Measurements from ENCODE around the gene TTF2. TPM values are rescaled to one million over a fixed set of nuclear protein-coding genes. Genes with fewer than 3 reads are reported as not detected.

The TTF2 gene
- total RNA-seq, 1 donor from 2014 or later, result 47.5 TPM

DNA sequence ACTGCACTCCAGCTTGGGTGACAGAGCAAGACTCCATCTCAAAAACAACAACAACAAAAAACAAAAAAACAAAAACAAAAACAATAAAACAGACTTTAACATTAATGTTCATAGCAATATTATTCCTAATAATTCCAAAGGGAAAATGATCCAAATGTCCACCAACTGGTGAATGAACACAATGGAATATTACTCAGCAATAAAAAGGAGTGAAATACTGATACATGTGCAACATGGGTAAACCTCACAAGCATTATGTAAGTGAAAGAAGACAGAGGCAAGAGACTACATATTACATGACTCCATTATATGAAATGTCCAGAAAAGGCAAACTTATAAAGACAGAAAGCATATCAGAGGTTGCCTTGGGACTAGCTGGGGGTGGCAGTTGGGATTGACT, 6.1 kb upstream of the TTF2 start:
- no peaks in the 10 kb centered on the region for H3K36me3 Mint-ChIP-seq
- no peak overlapping the region for H3K4me3 Mint-ChIP-seq
- no peaks in the 10 kb centered on the region for H3K27me3 Mint-ChIP-seq
- H3K27ac Mint-ChIP-seq, result no peak overlapping the region
- H3K4me1 Mint-ChIP-seq (ENCODE audit: unreplicated experiment), result peaks cover 10% of the 10 kb centered on the region
- DNase-seq (ENCODE audit: extremely low spot score, unreplicated experiment), result no peak
- no peaks in the 10 kb centered on the region for H3K9me3 Mint-ChIP-seq
- TF ChIP-seq CTCF (conservative IDR thresholded peaks at IDR 0.05), result no peak

DNA sequence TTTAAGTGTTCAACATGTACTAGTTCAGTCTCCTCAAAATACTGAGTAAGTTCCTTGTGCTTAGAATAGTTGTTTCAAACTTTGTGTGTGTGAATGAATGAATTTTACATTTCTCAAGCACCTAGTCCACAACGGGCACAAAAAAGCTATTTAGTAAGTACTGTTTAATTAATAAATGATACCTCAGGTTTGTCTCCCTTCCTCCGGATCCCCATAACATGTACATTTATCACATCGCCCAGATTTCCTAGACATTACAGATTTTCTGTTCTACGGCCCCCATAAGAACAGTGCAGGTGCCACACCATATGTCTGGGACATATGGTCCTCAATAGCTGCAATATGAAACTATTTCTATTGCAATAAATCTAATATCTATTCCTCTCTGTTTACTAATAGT, 1.3 kb upstream of the TTF2 start:
- no peaks in the 10 kb centered on the region for H3K27me3 Mint-ChIP-seq
- H3K27ac Mint-ChIP-seq, result no peak overlapping the region
- no peaks in the 10 kb centered on the region for H3K9me3 Mint-ChIP-seq
- DNase-seq (ENCODE audit: extremely low spot score, unreplicated experiment), result no peak
- H3K4me1 Mint-ChIP-seq (ENCODE audit: unreplicated experiment), result peaks cover 18% of the 10 kb centered on the region
- no peak for TF ChIP-seq CTCF (conservative IDR thresholded peaks at IDR 0.05)
- no peak overlapping the region for H3K4me3 Mint-ChIP-seq
- peaks cover 2% of the 10 kb centered on the region for H3K36me3 Mint-ChIP-seq

DNA sequence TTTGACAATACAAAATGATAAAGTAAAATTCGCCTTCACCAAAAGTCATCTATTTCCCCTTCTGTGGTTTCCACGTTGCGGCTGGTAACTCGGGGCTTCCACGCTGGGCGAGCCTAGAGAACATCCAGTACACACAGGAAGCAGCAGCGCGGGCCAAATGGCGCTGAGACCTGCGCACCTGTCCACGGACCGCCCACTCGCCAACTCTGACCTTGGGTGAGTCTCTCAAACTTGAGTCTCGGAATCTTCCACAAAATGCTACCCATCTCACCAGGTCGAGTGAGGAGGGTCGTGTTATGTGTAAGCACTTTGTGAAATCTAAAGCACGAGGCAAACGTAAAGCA, 820 bp upstream of the TTF2 start:
- DNase-seq (ENCODE audit: extremely low spot score, unreplicated experiment), result no peak
- H3K27me3 Mint-ChIP-seq, result no peaks in the 10 kb centered on the region

DNA sequence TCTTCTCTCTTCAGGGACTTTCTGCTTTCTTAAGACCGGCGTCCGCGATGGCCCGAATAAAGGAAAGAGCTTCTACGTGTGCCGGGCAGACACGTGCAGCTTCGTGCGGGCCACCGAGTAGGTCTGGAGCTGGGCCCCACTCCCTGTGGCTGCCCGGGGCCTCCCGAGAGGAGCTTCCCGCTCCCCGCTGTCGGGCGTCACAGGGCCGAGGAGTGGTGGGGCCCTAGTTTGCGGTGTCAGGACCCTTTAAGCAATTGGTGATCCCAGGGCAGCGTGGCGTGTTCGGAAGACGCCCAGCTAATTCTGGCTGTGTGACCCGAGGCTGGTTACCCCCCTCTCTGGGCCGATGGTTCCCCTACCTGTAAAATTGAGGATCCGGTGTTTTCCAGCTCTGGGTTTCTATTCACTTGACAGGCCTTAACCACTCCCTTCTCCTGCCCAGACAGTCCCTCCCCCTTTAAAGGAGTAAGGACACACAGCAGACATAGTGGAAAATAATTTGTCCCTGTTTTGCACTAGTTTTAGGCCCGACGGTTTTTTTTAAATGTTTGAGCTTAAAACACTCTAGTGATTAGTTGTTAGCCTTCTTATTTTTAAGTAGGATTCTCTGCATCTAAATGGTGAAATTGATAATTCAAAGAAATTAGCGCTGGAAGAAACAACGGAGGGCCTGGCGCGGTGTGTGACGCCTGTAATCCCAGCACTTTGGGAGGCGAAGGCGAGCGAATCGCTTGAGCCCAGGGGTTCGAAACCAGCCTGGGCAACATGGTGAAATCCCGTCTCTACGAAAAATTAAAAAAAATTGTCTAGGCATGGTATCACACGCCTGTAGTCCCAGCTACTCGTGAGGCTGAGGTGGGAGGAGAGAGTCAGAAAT, 553 bp downstream of the TTF2 start:
- no peak for DNase-seq (ENCODE audit: extremely low spot score, unreplicated experiment)
- Mint-ChIP-seq H3K36me3 (peaks cover 7% of the 10 kb centered on the region), H3K4me1 (ENCODE audit: unreplicated experiment) (peaks cover 18% of the 10 kb centered on the region), H3K27ac (no peak overlapping the region), H3K4me3 (no peak overlapping the region), H3K27me3 (no peaks in the 10 kb centered on the region), H3K9me3 (no peaks in the 10 kb centered on the region)
- TF ChIP-seq CTCF (conservative IDR thresholded peaks at IDR 0.05), result no peak

More for the DNA sequence above, 820 bp upstream of the TTF2 start:
- Mint-ChIP-seq H3K9me3 (no peaks in the 10 kb centered on the region), H3K4me3 (no peak overlapping the region), H3K36me3 (peaks cover 5% of the 10 kb centered on the region), H3K4me1 (ENCODE audit: unreplicated experiment) (peaks cover 18% of the 10 kb centered on the region), H3K27ac (no peak overlapping the region)
- no peak for TF ChIP-seq CTCF (conservative IDR thresholded peaks at IDR 0.05)

GRCh38 chr1:117061986-117062415, 1.9 kb downstream of the TTF2 start:
- Mint-ChIP-seq H3K4me3 (peak overlapping the region; percentile 65), H3K27ac (no peak overlapping the region), H3K4me1 (ENCODE audit: unreplicated experiment) (peaks cover 18% of the 10 kb centered on the region), H3K9me3 (no peaks in the 10 kb centered on the region), H3K36me3 (peaks cover 12% of the 10 kb centered on the region), H3K27me3 (no peaks in the 10 kb centered on the region)
- no peak for DNase-seq (ENCODE audit: extremely low spot score, unreplicated experiment)
- TF ChIP-seq CTCF (conservative IDR thresholded peaks at IDR 0.05), result no peak

All from type B pancreatic cell (in vitro differentiated cells).